GM13976 (cell line): Measurements from ENCODE around the gene PKN1.
A peak's percentile ranks its signal among the peaks of the same experiment; 100 is the strongest.

Source experiments
- DNase-seq: peaks from one replicate; pipeline ENCODE4 v3.0.0; 2012; ENCODE audit warnings: low spot score
- CTCF ChIP-seq: IDR thresholded peaks from 2 replicates; pipeline ENCODE4 v1.5.1; 2012; ENCODE audit warnings: borderline replicate concordance, mild to moderate bottlenecking; ENCODE audit not compliant: insufficient read depth; ENCODE audit errors: extremely low read depth, missing control alignments, control extremely low read depth
- in situ Hi-C: fragments of 300-500 bp; cut with MboI; formaldehyde crosslinking; loops from one replicate; pipeline ENCODE4 v1.12.0; 2022; ENCODE audit warnings: low sequenced_read_pairs, mixed read lengths, inconsistent platforms; ENCODE audit not compliant: unreplicated experiment

The PKN1 gene

GRCh38 chr19:14432791-14433553 is at the start of gene PKN1:
Gene PKN1 (plus strand): TSS chr19:14433306. CDS start chr19:14433522, 216 bp downstream.
- peak; percentile 93 for DNase-seq
- no peak for TF ChIP-seq CTCF
- in situ Hi-C loops, result no loop called here

- in situ Hi-C loops, result no loop called here
- no peak for TF ChIP-seq CTCF
- peak; percentile 76 for DNase-seq
Observed at GRCh38 chr19:14383661-14384555, 49.2 kb upstream of the PKN1 start.

GRCh38 chr19:14385492-14385891 is 47.6 kb upstream of the PKN1 start:
- in situ Hi-C loops, result no loop called here
- peak; percentile 41 for DNase-seq
- TF ChIP-seq CTCF, result no peak

GRCh38 chr19:14390548-14390947 is 42.6 kb upstream of the PKN1 start:
- no peak for TF ChIP-seq CTCF
- DNase-seq, result no peak
- in situ Hi-C loops, result no loop called here

- no peak for DNase-seq
- no peak for TF ChIP-seq CTCF
- in situ Hi-C loops, result no loop called here
Observed at GRCh38 chr19:14391156-14391821, 41.8 kb upstream of the PKN1 start.

- TF ChIP-seq CTCF, result no peak
- peak; percentile 4 for DNase-seq
- in situ Hi-C loops, result no loop called here
Observed at GRCh38 chr19:14393329-14393728, 39.8 kb upstream of the PKN1 start.
